DND-41 (cell line): ENCODE measurements around the gene FAM83D.

Experiments used
- ATAC-seq: fragments of 200-7000 bp; cut with Tn5 transposase; 3 replicates; pipeline ENCODE4 v1.9.1; 2021; ENCODE audit warnings: low read depth; ENCODE audit not compliant: insufficient read depth
- DNase-seq: peaks from one replicate; pipeline ENCODE4 v3.0.0-alpha.2; 2020
- H2AFZ ChIP-seq: 2 replicates; pipeline ENCODE4 v1.6.0; 2012; ENCODE audit warnings: low read depth, low read length
- H3K27ac ChIP-seq: 2 replicates; pipeline ENCODE4 v1.5.1; 2012; ENCODE audit warnings: low read length, inconsistent platforms
- H3K27me3 ChIP-seq: fragments of 200-600 bp; sonication (generic); 2 replicates; pipeline ENCODE4 v1.6.0; 2012; ENCODE audit warnings: low read length, mild to moderate bottlenecking, inconsistent platforms; ENCODE audit not compliant: insufficient read depth, poor library complexity
- H3K36me3 ChIP-seq: 2 replicates; pipeline ENCODE4 v1.5.1; 2012; ENCODE audit warnings: low read length, inconsistent platforms; ENCODE audit not compliant: insufficient read depth
- H3K4me1 ChIP-seq: 2 replicates; pipeline ENCODE4 v1.5.1; 2012; ENCODE audit warnings: mild to moderate bottlenecking, low read length; ENCODE audit not compliant: insufficient read depth
- H3K4me2 ChIP-seq: 2 replicates; pipeline ENCODE4 v1.6.0; 2012; ENCODE audit warnings: mild to moderate bottlenecking, moderate library complexity, low read length, inconsistent platforms; ENCODE audit not compliant: insufficient read depth
- H3K4me3 ChIP-seq, 2 experiments: fragments of 200-600 bp in 1 of 2; shearing (Covaris generic) in 1 of 2; 2 replicates each; pipeline ENCODE4 v1.5.1; 2012 to 2016; ENCODE audit warnings: inconsistent platforms in 2 of 2, low read length in 2 of 2, mild to moderate bottlenecking in 2 of 2, low read depth in 1 of 2, moderate library complexity in 1 of 2
- H3K79me2 ChIP-seq: 2 replicates; pipeline ENCODE4 v1.6.0; 2012; ENCODE audit warnings: low read length, inconsistent platforms; ENCODE audit not compliant: insufficient read depth
- H3K9ac ChIP-seq: 2 replicates; pipeline ENCODE4 v1.6.0; 2012; ENCODE audit warnings: low read depth, mild to moderate bottlenecking, inconsistent platforms, low read length, moderate library complexity
- H3K9me3 ChIP-seq: 2 replicates; pipeline ENCODE4 v1.5.1; 2012; ENCODE audit warnings: low read length, moderate library complexity, mild to moderate bottlenecking, inconsistent platforms; ENCODE audit not compliant: insufficient read depth, severe bottlenecking
- H4K20me1 ChIP-seq: 2 replicates; pipeline ENCODE4 v1.6.0; 2012; ENCODE audit warnings: low read length; ENCODE audit not compliant: insufficient read depth
- EZH2 ChIP-seq: IDR thresholded peaks from 3 replicates; pipeline ENCODE4 v1.6.1; 2012; ENCODE audit warnings: borderline replicate concordance, low read depth, mild to moderate bottlenecking, moderate library complexity, low read length, inconsistent platforms; ENCODE audit not compliant: severe bottlenecking
- TF ChIP-seq, protein P1 (sequence below): IDR thresholded peaks from 2 replicates; pipeline ENCODE4 v1.5.1; 2012; ENCODE audit warnings: borderline replicate concordance, low read length, moderate library complexity, mild to moderate bottlenecking; ENCODE audit not compliant: poor library complexity, severe bottlenecking; ENCODE audit errors: extremely low read depth

The FAM83D gene

GRCh38 chr20:38941726-38942389, 15.6 kb downstream of the FAM83D start:
- peaks cover 93% of the 10 kb centered on the region for H3K36me3 ChIP-seq

DNA sequence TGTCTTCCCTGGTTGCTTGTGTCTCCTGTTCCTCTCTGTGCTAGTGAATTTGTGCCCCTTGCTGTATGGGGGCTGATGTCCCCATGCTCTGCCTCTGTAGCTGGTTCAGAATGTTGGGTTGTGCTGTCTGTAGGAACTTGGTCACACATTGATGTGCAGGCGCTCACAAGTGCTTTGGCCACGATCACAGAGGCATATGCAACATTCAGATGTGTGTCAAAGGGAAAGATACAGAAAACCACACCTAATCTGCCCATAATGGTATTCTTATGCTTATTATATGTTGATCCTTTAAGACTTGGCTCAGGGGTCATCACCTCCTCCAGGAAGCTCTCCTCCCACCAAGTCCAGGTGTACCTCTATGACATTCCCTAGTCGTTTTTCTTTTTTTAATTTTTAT, 18.8 kb downstream of the FAM83D start:
- DNase-seq (no peak), ATAC-seq (no peak; the same call in 2 of the 3 replicates)
- no peaks in the 10 kb centered on the region for H3K27me3 ChIP-seq
- H3K79me2 ChIP-seq, result peaks cover 75% of the 10 kb centered on the region
- H3K9me3 ChIP-seq, result no peaks in the 10 kb centered on the region
- H3K36me3 ChIP-seq, result peaks cover 93% of the 10 kb centered on the region
- no peak overlapping the region for H2AFZ ChIP-seq
- no peak for TF ChIP-seq EZH2
- TF ChIP-seq, protein P1, sequence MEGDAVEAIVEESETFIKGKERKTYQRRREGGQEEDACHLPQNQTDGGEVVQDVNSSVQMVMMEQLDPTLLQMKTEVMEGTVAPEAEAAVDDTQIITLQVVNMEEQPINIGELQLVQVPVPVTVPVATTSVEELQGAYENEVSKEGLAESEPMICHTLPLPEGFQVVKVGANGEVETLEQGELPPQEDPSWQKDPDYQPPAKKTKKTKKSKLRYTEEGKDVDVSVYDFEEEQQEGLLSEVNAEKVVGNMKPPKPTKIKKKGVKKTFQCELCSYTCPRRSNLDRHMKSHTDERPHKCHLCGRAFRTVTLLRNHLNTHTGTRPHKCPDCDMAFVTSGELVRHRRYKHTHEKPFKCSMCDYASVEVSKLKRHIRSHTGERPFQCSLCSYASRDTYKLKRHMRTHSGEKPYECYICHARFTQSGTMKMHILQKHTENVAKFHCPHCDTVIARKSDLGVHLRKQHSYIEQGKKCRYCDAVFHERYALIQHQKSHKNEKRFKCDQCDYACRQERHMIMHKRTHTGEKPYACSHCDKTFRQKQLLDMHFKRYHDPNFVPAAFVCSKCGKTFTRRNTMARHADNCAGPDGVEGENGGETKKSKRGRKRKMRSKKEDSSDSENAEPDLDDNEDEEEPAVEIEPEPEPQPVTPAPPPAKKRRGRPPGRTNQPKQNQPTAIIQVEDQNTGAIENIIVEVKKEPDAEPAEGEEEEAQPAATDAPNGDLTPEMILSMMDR, result no peak
- H3K27ac ChIP-seq, result no peak overlapping the region
- H3K9ac ChIP-seq, result no peak overlapping the region
- peaks cover 30% of the 10 kb centered on the region for H4K20me1 ChIP-seq
- H3K4me1 ChIP-seq, result no peaks in the 10 kb centered on the region
- no peak overlapping the region for H3K4me2 ChIP-seq
- H3K4me3 ChIP-seq, result no peak overlapping the region

More at GRCh38 chr20:38941726-38942389, 15.6 kb downstream of the FAM83D start:
- Histone ChIP-seq H3K27ac (no peak overlapping the region), H3K79me2 (peaks cover 87% of the 10 kb centered on the region), H3K9ac (no peak overlapping the region), H3K4me3 (no peak overlapping the region), H3K9me3 (no peaks in the 10 kb centered on the region), H3K4me1 (no peaks in the 10 kb centered on the region; the same call in 1 of the 2 replicates), H2AFZ (no peak overlapping the region), H3K4me2 (no peak overlapping the region), H4K20me1 (peaks cover 50% of the 10 kb centered on the region), H3K27me3 (no peaks in the 10 kb centered on the region)
- no peak for DNase-seq
- ATAC-seq, result peak; percentile 42; the same call in 1 of the 3 replicates
- TF ChIP-seq EZH2, result no peak
- TF ChIP-seq, protein P1, result peak; percentile 9

- ATAC-seq, result no peak
- Histone ChIP-seq H4K20me1 (peaks cover 22% of the 10 kb centered on the region; the same call in 1 of the 2 replicates), H3K4me3 (no peak overlapping the region), H3K9me3 (no peaks in the 10 kb centered on the region), H3K27ac (no peak overlapping the region), H3K4me1 (no peaks in the 10 kb centered on the region), H3K4me2 (no peak overlapping the region), H3K9ac (no peak overlapping the region), H3K79me2 (peaks cover 57% of the 10 kb centered on the region), H2AFZ (no peak overlapping the region), H3K27me3 (no peaks in the 10 kb centered on the region), H3K36me3 (peaks cover 93% of the 10 kb centered on the region)
- no peak for DNase-seq
- TF ChIP-seq EZH2, result no peak
- TF ChIP-seq, protein P1, result no peak
Measured at GRCh38 chr20:38946836-38947235, 20.6 kb downstream of the FAM83D start.
